HG03139 (cell line): ENCODE results near the gene TSPAN1.
A peak's percentile ranks its signal among the peaks of the same experiment; 100 is the strongest.

Experiments used
- ATAC-seq: cut with Tn5 transposase; IDR thresholded peaks from one replicate; pipeline ENCODE4 v1.9.1; 2021; ENCODE audit not compliant: unreplicated experiment

Gene TSPAN1

GRCh38 chr1:46174448-46175231, at the start of gene TSPAN1:
Gene TSPAN1, plus strand, starts transcription at chr1:46175087. Its CDS starts 6,021 bp downstream, at chr1:46181108.
- no peak for ATAC-seq

GRCh38 chr1:46128344-46128743, 46.5 kb upstream of the TSPAN1 start:
- ATAC-seq: no peak

GRCh38 chr1:46130121-46130520, 44.8 kb upstream of the TSPAN1 start:
- no peak for ATAC-seq

GRCh38 chr1:46130606-46131005, 44.3 kb upstream of the TSPAN1 start:
- ATAC-seq: no peak

- ATAC-seq: no peak
Measured at GRCh38 chr1:46131093-46131492, 43.8 kb upstream of the TSPAN1 start.

GRCh38 chr1:46131712-46132528, 43.0 kb upstream of the TSPAN1 start:
- no peak for ATAC-seq

- ATAC-seq: peak; percentile 87
Measured at GRCh38 chr1:46132529-46133180, 42.2 kb upstream of the TSPAN1 start, which contains the start of gene PIK3R3. Gene PIK3R3, minus strand, starts transcription at chr1:46132629. Its CDS starts 677 bp downstream, at chr1:46131952.

- peak; percentile 38 for ATAC-seq
Measured at GRCh38 chr1:46133181-46133658, 41.7 kb upstream of the TSPAN1 start.

GRCh38 chr1:46133781-46134350, 41.0 kb upstream of the TSPAN1 start:
- ATAC-seq: no peak

- ATAC-seq: no peak
Measured at GRCh38 chr1:46134660-46135331, 40.1 kb upstream of the TSPAN1 start.

- no peak for ATAC-seq
Measured at GRCh38 chr1:46136711-46137110, 38.2 kb upstream of the TSPAN1 start.

GRCh38 chr1:46137916-46138315, 37.0 kb upstream of the TSPAN1 start:
- ATAC-seq: no peak

- ATAC-seq: no peak
Measured at GRCh38 chr1:46148318-46148717, 26.6 kb upstream of the TSPAN1 start.

- ATAC-seq: no peak
Measured at GRCh38 chr1:46150085-46150484, 24.8 kb upstream of the TSPAN1 start.

- no peak for ATAC-seq
Measured at GRCh38 chr1:46152016-46152415, 22.9 kb upstream of the TSPAN1 start.

GRCh38 chr1:46153228-46153627, 21.7 kb upstream of the TSPAN1 start:
- no peak for ATAC-seq

- ATAC-seq: no peak
Measured at GRCh38 chr1:46153732-46154131, 21.2 kb upstream of the TSPAN1 start.

GRCh38 chr1:46157916-46158311, 17.0 kb upstream of the TSPAN1 start:
- ATAC-seq: no peak

GRCh38 chr1:46158312-46159281, 16.3 kb upstream of the TSPAN1 start:
- peak; percentile 79 for ATAC-seq
